GM18519 (cell line): ENCODE results near the gene MARCHF3.

ENCODE experiments used
- ATAC-seq: cut with Tn5 transposase; IDR thresholded peaks from one replicate; pipeline ENCODE4 v1.9.1; 2021; ENCODE audit warnings: mild to moderate bottlenecking, moderate library complexity; ENCODE audit not compliant: unreplicated experiment, low FRiP score

The MARCHF3 gene

GRCh38 chr5:126829098-126829497 lies 201.3 kb downstream of the MARCHF3 start:
- no peak for ATAC-seq

GRCh38 chr5:126826619-126827215 lies 203.6 kb downstream of the MARCHF3 start:
- no peak for ATAC-seq

GRCh38 chr5:126819253-126819652 lies 211.1 kb downstream of the MARCHF3 start:
- no peak for ATAC-seq

GRCh38 chr5:126818736-126819135 lies 211.6 kb downstream of the MARCHF3 start:
- no peak for ATAC-seq
